Measurements from ENCODE around the gene RNF145.

RNF145 gene

DNA sequence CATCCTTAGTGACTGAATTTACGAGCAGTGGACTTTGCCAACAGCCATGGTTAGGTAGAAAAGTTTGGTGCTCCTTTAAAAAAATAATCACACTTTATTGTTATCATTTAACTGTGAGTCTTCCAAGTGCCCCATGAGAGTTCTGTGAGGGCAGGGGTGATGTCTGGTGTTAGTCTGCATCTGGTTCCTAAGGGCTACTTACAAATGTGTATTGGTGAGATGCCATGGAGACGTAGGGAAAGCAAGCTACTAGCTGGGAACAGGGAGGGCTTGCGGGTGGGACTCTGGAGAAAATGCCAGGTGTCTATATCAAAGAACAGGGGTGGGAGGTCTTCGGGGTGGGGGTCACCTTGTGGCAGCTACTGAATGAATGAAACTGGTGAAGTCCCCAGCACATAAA is 62.5 kb downstream of the RNF145 start:
- TF ChIP-seq CREB1 (IDR thresholded peaks at IDR 0.05; ENCODE audit: low read depth), result no peak
- TF ChIP-seq YY1 (IDR thresholded peaks at IDR 0.05; ENCODE audit: low read depth), result no peak
- TF ChIP-seq, protein P1, sequence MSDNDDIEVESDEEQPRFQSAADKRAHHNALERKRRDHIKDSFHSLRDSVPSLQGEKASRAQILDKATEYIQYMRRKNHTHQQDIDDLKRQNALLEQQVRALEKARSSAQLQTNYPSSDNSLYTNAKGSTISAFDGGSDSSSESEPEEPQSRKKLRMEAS (IDR thresholded peaks at IDR 0.05), result no peak
- no peak for TF ChIP-seq FOXM1 (IDR thresholded peaks at IDR 0.05; ENCODE audit: borderline replicate concordance, low read depth)

DNA sequence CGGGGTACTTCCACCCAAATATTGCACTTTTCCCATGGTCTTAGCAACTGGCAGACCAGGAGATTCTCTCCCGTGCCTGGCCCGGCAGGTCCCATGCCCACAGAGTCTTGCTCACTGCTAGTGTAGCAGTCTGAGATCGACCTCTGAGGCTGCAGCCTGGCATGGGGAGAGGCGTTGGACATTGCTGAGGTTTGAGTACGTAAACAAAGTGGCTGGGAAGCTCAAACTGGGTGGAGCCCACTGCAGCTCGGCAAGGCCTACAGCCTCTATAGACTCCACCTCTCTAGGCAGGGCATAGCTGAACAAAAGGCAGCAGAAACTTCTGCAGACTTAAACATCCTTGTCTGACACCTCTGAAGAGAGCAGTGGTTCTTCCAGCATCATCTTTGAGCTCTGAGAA is 69.6 kb downstream of the RNF145 start:
- TF ChIP-seq FOXM1 (IDR thresholded peaks at IDR 0.05; ENCODE audit: borderline replicate concordance, low read depth), result no peak
- TF ChIP-seq EGR1 (IDR thresholded peaks at IDR 0.05), result no peak
- no peak for TF ChIP-seq CREB1 (IDR thresholded peaks at IDR 0.05; ENCODE audit: low read depth)
- TF ChIP-seq, protein P2, sequence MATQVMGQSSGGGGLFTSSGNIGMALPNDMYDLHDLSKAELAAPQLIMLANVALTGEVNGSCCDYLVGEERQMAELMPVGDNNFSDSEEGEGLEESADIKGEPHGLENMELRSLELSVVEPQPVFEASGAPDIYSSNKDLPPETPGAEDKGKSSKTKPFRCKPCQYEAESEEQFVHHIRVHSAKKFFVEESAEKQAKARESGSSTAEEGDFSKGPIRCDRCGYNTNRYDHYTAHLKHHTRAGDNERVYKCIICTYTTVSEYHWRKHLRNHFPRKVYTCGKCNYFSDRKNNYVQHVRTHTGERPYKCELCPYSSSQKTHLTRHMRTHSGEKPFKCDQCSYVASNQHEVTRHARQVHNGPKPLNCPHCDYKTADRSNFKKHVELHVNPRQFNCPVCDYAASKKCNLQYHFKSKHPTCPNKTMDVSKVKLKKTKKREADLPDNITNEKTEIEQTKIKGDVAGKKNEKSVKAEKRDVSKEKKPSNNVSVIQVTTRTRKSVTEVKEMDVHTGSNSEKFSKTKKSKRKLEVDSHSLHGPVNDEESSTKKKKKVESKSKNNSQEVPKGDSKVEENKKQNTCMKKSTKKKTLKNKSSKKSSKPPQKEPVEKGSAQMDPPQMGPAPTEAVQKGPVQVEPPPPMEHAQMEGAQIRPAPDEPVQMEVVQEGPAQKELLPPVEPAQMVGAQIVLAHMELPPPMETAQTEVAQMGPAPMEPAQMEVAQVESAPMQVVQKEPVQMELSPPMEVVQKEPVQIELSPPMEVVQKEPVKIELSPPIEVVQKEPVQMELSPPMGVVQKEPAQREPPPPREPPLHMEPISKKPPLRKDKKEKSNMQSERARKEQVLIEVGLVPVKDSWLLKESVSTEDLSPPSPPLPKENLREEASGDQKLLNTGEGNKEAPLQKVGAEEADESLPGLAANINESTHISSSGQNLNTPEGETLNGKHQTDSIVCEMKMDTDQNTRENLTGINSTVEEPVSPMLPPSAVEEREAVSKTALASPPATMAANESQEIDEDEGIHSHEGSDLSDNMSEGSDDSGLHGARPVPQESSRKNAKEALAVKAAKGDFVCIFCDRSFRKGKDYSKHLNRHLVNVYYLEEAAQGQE (IDR thresholded peaks at IDR 0.05; ENCODE audit: low read depth), result no peak
- no peak for TF ChIP-seq YY1 (IDR thresholded peaks at IDR 0.05; ENCODE audit: low read depth)
- TF ChIP-seq TEAD4 (IDR thresholded peaks at IDR 0.05), result no peak
- no peak for TF ChIP-seq TCF12 (IDR thresholded peaks at IDR 0.05; ENCODE audit: low read depth)
- TF ChIP-seq, protein P1 (IDR thresholded peaks at IDR 0.05), result no peak

DNA sequence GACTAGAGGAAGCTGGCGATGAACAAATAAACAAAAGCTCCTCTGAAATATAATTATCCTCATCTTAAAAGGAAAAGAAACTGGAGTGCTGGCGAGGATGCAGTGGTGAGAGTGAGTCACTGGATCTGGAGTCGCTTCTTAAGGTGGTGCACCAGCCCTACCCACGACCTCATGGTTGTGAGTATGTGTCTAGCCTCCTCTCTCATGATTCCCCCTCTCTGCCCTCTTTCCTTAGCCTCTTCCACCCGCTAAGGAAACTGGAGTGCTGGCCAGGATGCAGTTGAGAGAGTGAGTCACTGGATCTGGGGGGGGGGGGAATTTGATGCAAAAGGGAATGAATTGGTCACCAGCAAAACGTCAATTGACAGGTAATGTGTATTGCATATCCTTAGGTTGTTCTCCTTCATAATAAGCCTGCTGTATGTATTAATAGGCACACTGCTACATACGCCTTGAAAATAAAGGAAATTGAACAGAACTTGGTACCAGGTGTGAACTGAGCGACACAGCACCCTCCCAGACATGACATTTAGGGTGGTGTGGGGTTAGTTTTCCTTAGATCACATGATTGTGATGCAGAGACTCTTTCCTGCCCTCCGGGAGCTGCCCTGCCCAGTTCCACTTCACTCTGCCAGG is 73.3 kb downstream of the RNF145 start:
- TF ChIP-seq, protein P3, sequence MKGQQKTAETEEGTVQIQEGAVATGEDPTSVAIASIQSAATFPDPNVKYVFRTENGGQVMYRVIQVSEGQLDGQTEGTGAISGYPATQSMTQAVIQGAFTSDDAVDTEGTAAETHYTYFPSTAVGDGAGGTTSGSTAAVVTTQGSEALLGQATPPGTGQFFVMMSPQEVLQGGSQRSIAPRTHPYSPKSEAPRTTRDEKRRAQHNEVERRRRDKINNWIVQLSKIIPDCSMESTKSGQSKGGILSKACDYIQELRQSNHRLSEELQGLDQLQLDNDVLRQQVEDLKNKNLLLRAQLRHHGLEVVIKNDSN (IDR thresholded peaks at IDR 0.05), result no peak
- TF ChIP-seq, protein P2 (IDR thresholded peaks at IDR 0.05; ENCODE audit: low read depth), result no peak
- TF ChIP-seq CEBPB (IDR thresholded peaks at IDR 0.05) (no peak), CREB1 (IDR thresholded peaks at IDR 0.05; ENCODE audit: low read depth) (no peak), EGR1 (IDR thresholded peaks at IDR 0.05) (no peak), NFIC (IDR thresholded peaks at IDR 0.05) (no peak), RAD21 (IDR thresholded peaks at IDR 0.05; ENCODE audit: low read depth) (no peak), TEAD4 (IDR thresholded peaks at IDR 0.05) (no peak), EP300 (IDR thresholded peaks at IDR 0.05; ENCODE audit: borderline replicate concordance) (no peak), YY1 (IDR thresholded peaks at IDR 0.05; ENCODE audit: low read depth) (no peak), ZBTB7A (IDR thresholded peaks at IDR 0.05; ENCODE audit: low read depth) (no peak), FOXM1 (IDR thresholded peaks at IDR 0.05; ENCODE audit: borderline replicate concordance, low read depth) (no peak), TAF1 (IDR thresholded peaks at IDR 0.05; ENCODE audit: low read depth) (no peak), TCF12 (IDR thresholded peaks at IDR 0.05; ENCODE audit: low read depth) (no peak)
- TF ChIP-seq, protein P1 (IDR thresholded peaks at IDR 0.05), result no peak

DNA sequence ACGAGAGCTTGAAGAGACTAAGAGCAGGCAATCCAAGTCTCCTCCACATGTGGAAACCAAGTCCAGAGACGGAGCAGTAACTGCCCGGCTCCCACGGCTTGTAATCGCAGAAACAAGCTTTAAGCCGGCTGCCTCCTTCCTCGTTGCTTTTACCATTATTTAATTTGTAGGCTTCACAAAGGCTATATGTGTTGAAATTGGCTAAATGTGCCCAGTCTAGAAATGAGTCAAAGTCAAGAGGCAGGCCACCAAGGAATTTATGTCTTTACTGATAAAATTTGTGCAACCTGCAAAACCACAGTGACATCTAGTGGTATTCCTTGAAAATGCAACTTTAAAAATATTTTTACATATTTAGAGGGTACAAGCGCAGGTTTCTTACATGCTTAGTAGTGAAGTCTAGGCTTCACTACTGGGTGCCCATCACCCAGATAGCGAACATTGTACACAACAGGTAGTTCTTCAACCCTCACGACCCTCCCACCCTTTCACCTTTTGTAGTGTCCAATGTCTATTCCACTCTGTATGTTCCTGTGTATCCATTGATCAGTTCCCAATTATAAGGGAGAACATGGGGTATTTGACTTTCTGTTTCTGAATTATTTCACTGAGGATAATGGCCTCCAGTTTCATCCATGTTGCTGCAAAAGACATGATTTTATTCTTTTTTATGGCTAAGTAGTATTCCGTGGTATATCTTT is 76.2 kb downstream of the RNF145 start:
- no peak for TF ChIP-seq TAF1 (IDR thresholded peaks at IDR 0.05; ENCODE audit: low read depth)
- TF ChIP-seq, protein P2 (IDR thresholded peaks at IDR 0.05; ENCODE audit: low read depth), result no peak
- TF ChIP-seq RAD21 (IDR thresholded peaks at IDR 0.05; ENCODE audit: low read depth), result peak; percentile 82
- TF ChIP-seq FOXM1 (IDR thresholded peaks at IDR 0.05; ENCODE audit: borderline replicate concordance, low read depth), result no peak

Data from Ishikawa (cell line).